Effector CD4-positive, alpha-beta T cell (primary cell): ENCODE measurements around the gene PSME1.

Experiments used
- DNase-seq: peaks from one replicate; pipeline ENCODE4 v3.0.0-alpha.2; 2020

PSME1 gene

GRCh38 chr14:24147761-24148428 is 11.9 kb downstream of the PSME1 start:
- DNase-seq, result no peak

GRCh38 chr14:24149302-24149969 is 13.4 kb downstream of the PSME1 start:
- no peak for DNase-seq

- no peak for DNase-seq
These were observed 14.1 kb downstream of the PSME1 start for GRCh38 chr14:24150061-24150460.

DNA sequence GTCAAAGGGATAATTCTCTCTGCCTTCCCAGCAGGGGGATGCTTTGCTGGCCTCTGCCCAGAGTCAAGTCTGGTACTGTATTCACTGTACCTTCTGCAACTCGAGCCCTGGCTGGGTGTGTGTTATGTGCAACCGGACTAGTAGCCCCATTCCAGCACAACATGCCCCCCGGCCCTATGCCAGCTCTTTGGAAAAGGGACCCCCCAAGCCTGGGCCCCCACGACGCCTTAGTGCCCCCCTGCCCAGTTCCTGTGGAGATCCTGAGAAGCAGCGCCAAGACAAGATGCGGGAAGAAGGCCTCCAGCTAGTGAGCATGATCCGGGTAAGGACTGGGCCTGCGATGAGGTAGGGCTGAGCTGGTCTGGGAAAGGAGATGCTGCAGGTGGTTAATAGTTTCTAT is 14.6 kb downstream of the PSME1 start:
- no peak for DNase-seq

GRCh38 chr14:24150993-24151392 is 15.0 kb downstream of the PSME1 start:
- no peak for DNase-seq

DNA sequence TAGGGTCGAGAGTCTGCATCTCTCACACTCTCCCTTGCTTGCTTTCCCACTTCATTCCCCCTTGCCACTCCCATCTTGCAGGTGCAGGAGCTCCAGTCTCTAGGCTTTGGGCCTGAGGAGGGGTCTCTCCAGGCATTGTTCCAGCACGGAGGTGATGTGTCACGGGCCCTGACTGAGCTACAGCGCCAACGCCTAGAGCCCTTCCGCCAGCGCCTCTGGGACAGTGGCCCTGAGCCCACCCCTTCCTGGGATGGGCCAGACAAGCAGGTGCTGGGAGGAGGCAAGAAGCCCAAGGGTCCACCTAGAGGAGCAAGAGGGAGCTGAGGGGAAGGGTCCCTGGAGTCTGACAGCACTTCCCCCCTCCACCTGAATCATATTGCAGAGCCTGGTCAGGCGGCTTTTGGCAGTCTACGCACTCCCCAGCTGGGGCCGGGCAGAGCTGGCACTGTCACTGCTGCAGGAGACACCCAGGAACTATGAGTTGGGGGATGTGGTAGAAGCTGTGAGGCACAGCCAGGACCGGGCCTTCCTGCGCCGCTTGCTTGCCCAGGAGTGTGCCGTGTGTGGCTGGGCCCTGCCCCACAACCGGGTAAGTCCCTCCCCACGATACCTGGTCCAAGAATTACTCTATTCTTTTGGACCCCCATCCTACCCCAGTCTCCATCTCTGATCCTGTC is 15.5 kb downstream of the PSME1 start:
- DNase-seq, result no peak

DNA sequence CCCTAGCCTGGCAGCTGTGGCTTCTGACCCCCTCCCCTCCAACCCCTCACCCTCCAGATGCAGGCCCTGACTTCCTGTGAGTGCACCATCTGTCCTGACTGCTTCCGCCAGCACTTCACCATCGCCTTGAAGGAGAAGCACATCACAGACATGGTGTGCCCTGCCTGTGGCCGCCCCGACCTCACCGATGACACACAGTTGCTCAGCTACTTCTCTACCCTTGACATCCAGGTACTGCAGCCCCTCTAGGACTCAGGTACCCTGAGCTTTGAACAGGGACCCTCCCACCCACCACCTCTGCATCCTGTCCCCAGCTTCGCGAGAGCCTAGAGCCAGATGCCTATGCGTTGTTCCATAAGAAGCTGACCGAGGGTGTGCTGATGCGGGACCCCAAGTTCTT is 19.1 kb downstream of the PSME1 start:
- no peak for DNase-seq

DNA sequence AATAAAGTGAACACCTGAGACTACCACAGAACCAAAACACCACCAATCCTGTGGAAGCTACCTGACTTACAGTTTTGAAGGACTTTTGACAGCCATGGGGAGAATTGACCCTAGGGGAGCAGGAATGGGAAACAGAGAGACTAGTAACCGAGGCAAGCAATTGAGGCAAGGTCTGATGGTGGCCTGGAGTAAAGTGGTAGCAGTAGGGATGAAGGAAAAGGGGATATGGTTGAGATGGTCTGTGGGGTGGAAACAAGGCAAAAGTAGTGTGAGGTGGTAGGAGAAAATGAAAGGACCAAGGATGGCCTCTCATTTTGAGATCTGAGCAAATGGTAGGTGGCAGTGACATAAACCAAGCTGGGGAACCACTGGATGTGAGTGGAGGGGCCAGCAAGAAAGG is 20.8 kb downstream of the PSME1 start:
- DNase-seq, result no peak

DNA sequence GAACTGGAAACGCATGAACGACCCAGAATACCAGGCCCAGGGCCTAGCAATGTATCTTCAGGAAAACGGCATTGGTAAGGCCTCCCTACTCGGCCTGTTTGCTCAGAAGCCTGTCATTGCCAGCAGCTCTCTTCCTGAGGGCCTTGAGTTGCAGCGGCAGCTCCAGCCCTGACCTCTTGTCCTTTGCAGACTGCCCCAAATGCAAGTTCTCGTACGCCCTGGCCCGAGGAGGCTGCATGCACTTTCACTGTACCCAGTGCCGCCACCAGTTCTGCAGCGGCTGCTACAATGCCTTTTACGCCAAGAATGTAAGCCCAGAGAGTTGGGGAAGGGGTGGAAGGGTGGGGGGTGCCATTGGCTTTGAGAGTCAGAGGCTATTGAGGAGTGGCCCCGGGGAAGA is 21.3 kb downstream of the PSME1 start:
- no peak for DNase-seq

DNA sequence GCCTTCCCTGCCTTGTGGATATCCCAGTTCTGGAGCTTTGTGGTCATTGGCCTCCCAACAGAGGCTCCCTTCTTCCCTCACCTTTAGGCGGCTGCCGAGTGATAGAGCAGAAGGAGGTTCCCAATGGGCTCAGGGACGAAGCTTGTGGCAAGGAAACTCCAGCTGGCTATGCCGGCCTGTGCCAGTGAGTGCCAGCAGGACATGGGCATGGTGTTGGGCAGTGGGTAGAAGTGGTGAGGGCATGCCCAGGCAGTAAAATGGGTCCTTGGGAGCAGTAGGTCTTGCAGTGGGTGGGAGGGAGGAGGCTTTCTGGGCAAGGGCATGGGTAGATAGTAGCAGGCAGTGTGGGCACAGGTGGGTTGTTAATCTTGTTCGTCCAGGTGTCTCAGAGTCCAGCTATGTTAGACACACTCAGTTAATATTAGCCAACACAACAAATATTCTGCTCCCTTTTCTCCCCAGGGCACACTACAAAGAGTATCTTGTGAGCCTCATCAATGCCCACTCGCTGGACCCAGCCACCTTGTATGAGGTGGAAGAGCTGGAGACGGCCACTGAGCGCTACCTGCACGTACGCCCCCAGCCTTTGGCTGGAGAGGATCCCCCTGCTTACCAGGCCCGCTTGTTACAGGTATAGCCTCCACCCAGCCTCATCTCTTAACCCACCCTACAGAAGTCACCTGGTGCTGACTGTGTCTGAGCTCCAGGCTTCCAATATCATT is 23.9 kb downstream of the PSME1 start:
- DNase-seq, result no peak

GRCh38 chr14:24160499-24160849 is 24.5 kb downstream of the PSME1 start:
- no peak for DNase-seq

DNA sequence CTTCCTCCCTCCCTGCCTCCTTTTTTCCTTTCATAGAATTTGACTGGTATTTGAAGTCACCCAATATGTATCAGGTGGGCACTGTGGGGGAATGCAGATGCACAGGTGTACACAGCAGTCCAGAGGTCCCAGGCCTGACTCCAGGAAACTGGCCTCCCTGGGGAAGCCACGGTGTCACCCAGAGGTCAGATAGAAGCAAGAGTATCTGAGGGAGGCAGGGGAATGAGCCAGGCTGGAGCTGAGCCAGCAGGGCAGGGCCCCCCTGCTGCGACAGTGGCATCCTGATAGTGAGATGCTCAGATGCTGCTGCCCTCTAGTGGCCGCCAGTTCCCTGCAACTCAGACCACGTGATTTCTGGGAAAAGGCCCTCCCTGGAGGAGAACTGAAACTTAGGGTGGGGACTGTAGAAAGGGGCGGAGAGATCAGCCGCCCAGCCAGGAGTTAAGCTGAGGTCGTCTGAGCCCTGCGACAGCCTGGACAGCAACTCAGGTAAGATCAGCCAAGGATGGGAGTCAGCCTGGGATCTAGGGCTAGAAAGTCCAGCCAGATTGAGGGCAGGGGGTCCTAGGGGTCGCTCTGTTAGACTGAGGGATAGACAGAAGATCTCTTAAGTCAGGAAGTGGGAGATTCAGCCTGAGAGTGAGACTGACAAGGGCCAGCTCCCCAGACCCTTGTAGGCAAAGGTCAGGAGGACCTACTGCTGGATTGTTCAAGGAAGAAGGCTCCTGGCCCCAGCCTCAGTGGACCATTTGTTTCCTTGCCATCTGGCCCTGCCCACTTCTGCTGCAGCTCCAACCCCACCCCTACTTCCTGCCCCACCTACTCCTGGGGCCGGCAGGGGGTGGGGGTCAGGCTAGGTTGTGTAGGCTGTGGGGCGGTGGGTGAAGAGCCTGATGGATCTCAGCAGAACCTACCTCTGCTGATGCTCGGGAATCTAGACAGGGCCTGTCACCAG is 25.1 kb downstream of the PSME1 start, which contains the start of gene IRF9:
IRF9 (plus strand) TSS at position 416 of the 955 bp plus-strand sequence. CDS start 880 bp downstream, outside the sequence.
- DNase-seq, result peak; percentile 97

DNA sequence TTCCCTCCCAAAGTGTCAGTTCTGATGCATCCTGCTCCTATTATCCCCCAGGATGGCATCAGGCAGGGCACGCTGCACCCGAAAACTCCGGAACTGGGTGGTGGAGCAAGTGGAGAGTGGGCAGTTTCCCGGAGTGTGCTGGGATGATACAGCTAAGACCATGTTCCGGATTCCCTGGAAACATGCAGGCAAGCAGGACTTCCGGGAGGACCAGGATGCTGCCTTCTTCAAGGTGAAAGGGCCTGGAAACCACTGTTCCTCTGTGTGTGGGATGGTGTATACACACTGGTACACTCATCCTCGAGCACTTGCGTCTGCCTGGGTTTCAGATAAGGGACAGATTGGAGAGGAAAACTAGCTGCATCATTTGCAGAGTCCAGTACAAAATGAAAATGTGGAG is 26.1 kb downstream of the PSME1 start:
- DNase-seq, result no peak

- no peak for DNase-seq
These were observed 28.6 kb downstream of the PSME1 start for GRCh38 chr14:24164518-24164991.

- DNase-seq, result no peak
These were observed 29.8 kb downstream of the PSME1 start for GRCh38 chr14:24165785-24166184.

DNA sequence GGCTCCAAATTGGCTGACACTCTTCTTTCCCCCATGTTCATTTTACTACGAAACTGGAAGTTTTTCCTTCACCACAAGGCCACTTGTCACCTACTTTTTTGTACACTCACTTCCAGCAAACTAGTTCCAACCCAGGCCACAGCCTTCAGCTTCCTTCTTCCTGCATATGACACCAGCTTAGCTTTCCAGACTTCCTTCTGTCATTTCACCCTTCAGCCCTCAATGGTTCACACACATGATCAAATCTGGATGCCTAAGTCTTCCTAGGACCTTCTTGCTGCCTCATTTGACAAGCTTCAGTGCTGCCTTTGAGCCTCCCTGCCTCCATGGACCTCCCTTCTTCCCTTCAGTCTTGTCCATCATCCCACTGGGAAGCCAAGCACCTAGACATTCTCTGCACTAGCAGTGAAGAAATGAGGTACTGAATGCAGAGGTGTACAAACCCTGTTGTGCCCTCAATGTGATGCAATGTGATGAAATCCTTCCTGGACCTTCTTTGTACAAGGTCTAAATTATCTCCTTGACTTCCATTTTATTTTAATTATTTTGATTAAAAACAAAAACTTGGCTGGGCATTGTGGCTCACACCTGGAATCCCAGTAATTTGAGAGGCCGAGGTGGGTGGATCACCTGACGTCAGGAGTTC is 31.6 kb downstream of the PSME1 start:
- DNase-seq, result no peak

GRCh38 chr14:24171422-24172260 is 35.6 kb downstream of the PSME1 start, which contains the start of gene REC8:
Gene REC8, plus strand, starts transcription at chr14:24172080. Its CDS starts 473 bp downstream, at chr14:24172553.
- DNase-seq, result peak; percentile 63

DNA sequence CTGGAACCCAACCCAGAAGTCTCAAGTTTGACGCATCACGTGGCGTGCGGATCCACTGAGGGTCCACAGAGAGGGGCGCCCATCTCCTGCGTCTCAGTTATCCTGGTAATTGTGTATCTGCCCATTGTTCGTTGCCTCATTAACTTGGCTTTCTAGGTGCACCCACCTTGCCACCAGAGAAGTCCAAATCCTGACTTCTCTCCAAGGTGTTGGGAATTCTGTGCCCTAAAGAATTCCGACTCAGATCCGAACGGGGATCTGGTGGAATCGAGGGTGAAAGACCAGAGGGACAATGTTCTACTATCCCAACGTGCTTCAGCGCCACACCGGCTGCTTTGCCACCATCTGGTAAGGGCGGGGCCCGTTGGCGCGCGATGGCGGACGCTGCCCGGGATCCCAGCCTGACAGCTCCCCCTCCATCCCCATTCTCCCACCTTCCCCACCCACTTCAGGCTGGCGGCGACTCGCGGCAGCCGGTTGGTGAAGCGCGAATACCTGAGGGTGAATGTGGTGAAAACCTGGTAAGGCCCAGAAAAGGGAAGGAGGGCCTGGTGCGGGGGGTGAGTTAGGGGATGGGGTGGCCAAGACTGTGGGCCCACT is 36.4 kb downstream of the PSME1 start:
- DNase-seq, result no peak

DNA sequence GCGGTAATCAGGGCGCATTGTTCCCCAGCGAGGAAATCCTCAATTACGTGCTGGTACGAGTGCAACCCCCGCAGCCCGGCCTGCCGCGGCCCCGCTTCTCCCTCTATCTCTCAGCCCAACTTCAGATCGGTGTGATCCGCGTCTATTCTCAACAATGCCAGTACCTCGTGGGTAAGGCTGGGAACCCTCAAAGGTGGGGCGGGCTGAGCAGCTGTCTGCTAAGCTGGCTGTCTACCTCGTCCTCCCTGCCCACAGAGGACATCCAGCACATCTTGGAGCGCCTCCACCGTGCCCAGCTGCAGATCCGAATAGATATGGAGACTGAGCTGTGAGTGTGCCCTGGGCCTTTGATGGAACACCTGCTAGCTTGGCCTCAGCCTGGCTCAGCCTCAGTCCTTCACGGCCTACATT is 36.9 kb downstream of the PSME1 start:
- no peak for DNase-seq

DNA sequence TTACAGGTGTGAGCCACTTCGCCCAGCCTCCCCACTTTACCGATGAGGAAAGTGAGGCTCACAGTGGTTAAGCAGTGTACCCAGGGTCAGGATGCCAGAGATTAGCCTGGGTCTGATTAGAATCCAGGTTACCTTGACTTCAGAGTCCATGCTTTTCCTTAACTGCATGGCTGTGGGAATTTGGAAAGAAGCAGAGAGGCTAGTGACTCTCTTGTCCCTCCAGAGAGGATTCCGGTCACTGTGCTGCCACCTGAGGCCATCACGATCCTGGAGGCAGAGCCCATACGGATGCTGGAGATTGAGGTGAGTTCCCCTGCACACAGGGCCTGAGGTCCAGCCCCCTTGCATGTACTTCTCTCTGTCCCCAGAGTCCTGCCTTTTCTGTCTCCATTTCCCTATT is 40.6 kb downstream of the PSME1 start:
- no peak for DNase-seq
